GM06990 (cell line): ENCODE results near the gene GPC6.

Experiments used
- DNase-seq: peaks from one replicate; pipeline ENCODE4 v3.0.0-alpha.2; 2011; ENCODE audit not compliant: insufficient read length; ENCODE audit errors: extremely low read depth
- H3K27me3 ChIP-seq: replicated peaks from 2 replicates; pipeline ENCODE4 v1.6.0; 2011; ENCODE audit warnings: low read length; ENCODE audit not compliant: control insufficient read depth, insufficient read depth
- H3K36me3 ChIP-seq: 2 replicates; pipeline ENCODE4 v1.5.1; 2011; ENCODE audit warnings: low read length; ENCODE audit not compliant: control insufficient read depth, insufficient read depth
- H3K4me3 ChIP-seq: replicated peaks from 2 replicates; pipeline ENCODE4 v1.5.1; 2011; ENCODE audit warnings: low read depth, mild to moderate bottlenecking, control low read depth, low read length
- CTCF ChIP-seq: IDR thresholded peaks from 2 replicates; pipeline ENCODE4 v1.5.1; 2011; ENCODE audit warnings: low read length, control low read depth, mild to moderate bottlenecking, inconsistent platforms; ENCODE audit not compliant: insufficient read depth, poor library complexity, severe bottlenecking

Gene GPC6

GRCh38 chr13:93867481-93867880, 640.9 kb downstream of the GPC6 start:
- no peak for DNase-seq
- no peak for TF ChIP-seq CTCF
- Histone ChIP-seq H3K4me3 (no peak overlapping the region), H3K27me3 (no peaks in the 10 kb centered on the region), H3K36me3 (no peaks in the 10 kb centered on the region)

DNA sequence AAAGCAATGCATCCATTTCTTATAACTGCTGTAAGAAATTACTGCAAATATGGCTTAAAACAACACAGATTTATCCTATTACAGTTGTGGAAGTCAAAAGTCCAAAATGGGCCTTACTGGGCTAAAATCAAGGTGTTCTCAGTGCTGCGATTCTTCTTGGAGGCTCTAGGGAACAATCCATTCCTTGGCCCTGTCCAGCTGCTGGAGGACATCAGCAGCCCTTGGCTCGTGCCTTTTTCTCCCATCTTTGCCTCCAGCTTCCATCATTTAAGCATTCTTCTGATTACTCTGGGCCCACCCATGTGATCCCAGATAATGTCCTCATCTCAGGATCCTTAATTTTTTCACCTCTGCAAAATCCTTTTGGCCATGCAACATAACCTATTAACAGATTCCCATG, 645.8 kb downstream of the GPC6 start:
- TF ChIP-seq CTCF, result no peak
- H3K4me3 ChIP-seq, result no peak overlapping the region
- no peak for DNase-seq
- no peaks in the 10 kb centered on the region for H3K27me3 ChIP-seq
- no peaks in the 10 kb centered on the region for H3K36me3 ChIP-seq

GRCh38 chr13:93872786-93873347, 646.3 kb downstream of the GPC6 start:
- Histone ChIP-seq H3K4me3 (no peak overlapping the region), H3K36me3 (no peaks in the 10 kb centered on the region), H3K27me3 (no peaks in the 10 kb centered on the region)
- no peak for TF ChIP-seq CTCF
- DNase-seq, result no peak

DNA sequence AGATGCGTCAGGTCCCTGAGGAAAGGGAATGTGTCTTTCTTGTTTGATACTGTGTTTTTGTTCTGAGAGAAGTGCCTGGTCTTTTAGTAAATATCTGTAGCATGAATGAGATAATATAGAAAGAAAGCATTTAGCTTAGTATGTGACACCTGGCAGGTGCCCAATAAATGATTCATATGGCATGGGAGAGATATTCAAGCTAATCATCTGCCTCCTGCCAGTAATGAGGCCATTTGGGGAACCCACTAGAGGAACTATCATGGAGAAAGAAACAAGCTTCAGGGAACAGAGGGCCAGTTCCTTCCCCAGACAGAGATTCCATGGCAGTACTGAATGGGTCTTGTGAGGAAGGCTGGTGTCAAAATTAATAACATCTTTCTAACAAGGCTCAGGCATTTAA, 648.9 kb downstream of the GPC6 start:
- H3K36me3 ChIP-seq, result no peaks in the 10 kb centered on the region
- H3K4me3 ChIP-seq, result no peak overlapping the region
- DNase-seq, result no peak
- no peaks in the 10 kb centered on the region for H3K27me3 ChIP-seq
- TF ChIP-seq CTCF, result no peak

GRCh38 chr13:93876236-93876635, 649.6 kb downstream of the GPC6 start:
- Histone ChIP-seq H3K4me3 (no peak overlapping the region), H3K27me3 (no peaks in the 10 kb centered on the region), H3K36me3 (no peaks in the 10 kb centered on the region)
- no peak for TF ChIP-seq CTCF
- no peak for DNase-seq

GRCh38 chr13:93878675-93879074, 652.1 kb downstream of the GPC6 start:
- no peak overlapping the region for H3K4me3 ChIP-seq
- no peaks in the 10 kb centered on the region for H3K36me3 ChIP-seq
- H3K27me3 ChIP-seq, result no peaks in the 10 kb centered on the region
- DNase-seq, result no peak
- TF ChIP-seq CTCF, result no peak
